Stimulated activated CD8-positive, alpha-beta memory T cell treated with anti-CD3 and anti-CD28 coated beads, Interleukin-7, amount 100 ng/mL, for 48 hours (primary cell): ENCODE results near the gene TAF5L.
"Not testable (repeated sequence)": the region's sequence is repeated elsewhere in the genome, so short reads cannot be mapped to it uniquely, and the experiment has no call there.

ENCODE experiments used
- DNase-seq, 2 donors: peaks; one replicate each; pipeline ENCODE4 v3.0.0-alpha.2; 2020; ENCODE audit warnings: low read depth in 1 of 2; ENCODE audit errors: extremely low read depth in 1 of 2

The TAF5L gene

DNA sequence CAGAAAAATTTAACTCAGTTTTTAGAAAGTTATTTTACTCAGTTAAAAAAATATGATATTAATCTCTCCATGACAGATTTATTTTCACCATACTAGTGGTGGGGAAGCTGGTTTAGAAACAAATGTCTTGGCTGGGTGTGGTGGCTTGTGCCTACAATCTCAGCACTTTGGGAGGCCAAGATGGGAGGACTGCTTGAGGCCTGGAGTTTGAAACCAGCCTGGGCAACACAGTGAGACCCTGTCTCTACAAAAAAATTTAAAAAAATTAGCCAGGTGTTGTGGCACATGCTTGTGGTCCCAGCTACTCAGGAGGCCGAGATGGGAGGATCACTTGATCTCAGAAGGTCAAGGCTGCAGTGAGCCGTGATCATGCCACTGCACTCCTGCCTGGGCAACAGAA lies 17.3 kb downstream of the TAF5L start:
- no peak for DNase-seq

DNA sequence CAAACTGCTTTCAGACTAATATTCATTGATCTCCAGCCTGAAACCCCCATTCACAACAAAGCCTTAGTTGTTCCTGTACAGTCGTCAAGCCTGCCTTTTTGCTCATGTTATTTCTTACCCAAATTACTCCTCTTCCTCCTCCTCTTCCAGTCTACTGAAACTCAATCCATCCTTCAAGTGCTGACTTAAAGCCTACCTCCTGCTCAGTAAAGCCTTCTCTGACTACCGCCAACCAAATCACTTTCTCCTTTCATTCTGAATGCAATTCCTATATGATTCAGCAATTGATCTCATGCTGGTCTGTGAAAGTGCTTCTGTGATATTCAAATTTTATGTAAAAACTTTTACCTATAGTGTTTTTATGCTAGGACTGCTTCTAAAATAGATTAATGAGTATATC lies 18.6 kb downstream of the TAF5L start:
- no peak for DNase-seq

DNA sequence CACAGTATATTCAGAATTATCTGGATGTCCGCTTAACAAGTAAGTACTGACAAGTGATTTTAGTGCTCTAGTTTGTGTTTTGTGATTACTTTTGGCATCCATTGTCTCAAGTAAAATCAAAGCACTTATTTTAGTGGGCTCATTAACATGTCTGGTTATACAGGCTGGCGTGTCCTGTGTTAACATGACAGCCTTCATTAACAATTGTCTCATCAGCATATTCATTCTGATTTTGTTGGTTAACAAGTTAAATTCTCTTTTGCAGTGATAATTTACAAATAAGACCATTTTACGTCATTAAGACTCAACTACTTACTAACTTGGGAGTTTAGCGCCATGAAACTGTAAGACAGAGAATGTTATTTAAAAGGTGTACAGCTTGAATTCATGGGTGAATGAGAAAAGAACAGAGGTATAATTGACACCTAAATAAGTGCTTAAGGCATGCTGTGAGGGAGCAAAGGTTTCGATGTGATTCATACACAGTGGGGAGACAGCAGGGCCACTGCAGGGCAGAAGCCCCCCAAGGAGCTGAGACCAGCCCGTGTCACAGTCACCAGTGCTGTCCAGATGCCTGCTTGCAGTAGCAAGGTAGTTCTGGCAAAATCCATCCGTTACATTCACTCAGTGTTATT lies 22.4 kb downstream of the TAF5L start:
- no peak for DNase-seq

DNA sequence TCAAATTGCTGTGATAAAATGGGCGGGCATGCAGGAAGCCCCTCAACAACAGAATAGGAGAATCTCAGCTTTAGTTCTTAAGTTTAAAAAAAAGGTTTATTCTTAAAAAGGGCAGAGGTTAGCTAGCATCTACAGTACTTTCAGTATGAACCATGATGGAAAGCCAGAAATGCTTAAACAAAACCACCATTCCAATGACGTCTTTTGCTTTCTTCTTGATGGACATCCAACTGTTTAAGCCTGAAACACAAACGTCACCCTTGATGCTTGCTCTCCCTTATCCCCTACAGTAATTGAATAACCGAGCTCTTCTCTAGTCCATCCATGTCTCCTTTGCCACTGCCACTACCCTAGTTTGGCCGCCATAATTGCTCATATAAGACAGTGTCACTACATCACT lies 25.7 kb downstream of the TAF5L start:
- no peak for DNase-seq

DNA sequence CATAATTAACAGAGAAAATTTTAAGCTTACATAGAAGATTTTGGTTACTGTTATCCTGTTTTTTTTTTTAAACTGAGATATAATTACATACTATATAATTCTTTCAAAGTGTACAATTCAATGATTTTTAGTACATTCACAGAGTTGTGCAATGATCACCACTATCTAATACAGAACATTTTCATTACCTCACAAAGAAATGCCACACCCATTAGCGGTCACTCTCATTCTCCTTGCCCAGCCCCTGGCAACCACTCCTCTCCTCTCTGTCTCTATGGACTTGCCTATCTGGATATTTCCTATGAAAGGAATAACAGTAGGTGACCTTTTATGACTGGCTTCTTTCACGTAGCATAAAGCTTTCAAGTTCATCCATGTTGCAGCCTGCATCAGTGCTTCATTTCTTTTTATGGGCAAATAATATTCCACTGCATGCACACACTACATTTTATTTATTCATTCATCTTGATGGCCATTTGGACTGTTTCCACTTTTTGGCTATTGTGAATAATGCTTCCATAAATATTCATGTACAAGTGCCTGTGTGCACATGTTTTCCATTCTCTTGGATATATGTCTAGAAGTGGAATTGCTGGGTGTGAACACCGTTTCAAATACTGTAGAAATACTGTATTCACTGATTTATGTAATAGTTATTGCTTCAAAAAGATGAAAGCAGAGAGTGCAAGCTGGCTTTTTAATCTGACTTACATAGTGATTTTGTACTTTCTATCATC lies 26.5 kb downstream of the TAF5L start:
- no peak for DNase-seq

DNA sequence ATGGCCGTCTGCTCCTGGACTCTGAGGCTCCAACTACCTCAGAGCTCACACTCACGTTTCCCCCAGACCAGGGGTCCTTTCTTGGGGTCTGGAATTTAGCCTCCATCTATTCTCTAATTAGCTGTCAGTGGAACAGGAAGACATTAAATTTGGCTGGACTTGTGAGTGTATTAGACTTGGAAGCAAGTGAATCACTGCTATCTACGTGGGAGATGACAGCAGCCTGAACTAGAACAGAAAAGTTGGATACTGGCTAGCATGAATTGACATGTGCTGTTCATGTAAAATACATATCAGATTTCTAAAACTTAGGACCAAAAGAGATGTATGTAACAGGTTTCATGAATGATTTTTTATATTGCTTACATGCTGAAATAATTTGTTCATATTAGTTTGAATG lies 28.0 kb downstream of the TAF5L start:
- no peak for DNase-seq

DNA sequence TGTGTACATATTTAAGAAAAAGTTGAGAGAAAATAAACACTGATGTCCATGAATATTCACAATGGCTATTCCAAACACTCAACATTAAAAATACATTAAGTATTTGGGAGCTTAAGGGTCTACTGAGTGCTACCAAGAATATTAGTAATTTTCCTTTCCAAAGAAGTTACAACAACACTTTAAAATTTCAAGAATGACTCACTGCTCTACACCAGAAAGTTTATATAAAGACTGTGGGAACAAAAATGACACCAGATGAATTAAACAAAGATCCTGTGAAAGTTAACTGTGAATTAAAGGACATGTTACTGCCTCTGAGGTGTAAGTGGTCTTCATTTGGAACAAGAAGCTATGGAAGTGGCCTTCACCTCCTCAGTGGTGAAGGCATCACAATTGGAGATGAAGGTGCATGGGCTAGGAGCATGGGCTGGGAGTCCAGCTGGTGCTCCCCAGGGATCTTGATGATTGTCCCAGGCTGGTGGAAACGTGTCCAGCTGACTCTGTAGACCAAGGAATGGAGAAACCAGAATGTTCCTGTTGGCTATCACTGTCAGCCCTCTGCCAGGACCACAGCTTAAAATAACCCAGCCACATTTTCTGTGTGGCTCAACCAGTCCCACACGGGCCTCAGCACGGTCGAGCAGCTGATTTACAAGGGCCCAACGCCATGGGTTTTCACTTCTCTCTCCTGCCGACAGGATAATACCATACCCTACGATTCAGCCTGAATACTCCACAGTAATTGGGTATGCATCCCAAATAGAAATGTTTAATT lies 28.8 kb downstream of the TAF5L start:
- DNase-seq, result no peak

DNA sequence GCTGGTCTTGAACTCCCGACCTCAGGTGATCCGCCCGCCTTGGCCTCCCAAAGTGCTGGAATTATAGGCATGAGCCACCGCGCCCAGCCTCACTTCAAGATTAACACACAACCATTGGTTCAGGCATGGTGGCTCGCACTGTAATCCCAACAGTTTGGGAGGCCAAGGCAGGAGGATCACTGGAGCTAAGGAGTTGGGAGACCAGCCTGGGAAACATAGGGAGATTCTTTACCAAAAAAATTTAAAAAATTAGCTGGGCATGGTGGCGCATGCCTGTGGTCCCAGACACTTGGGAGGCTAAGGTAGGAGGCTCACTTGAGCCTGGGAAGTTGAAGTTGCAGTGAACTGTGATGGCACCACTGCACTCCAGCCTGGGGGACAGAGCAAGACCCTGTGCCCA lies 30.0 kb downstream of the TAF5L start:
- DNase-seq, result not testable (repeated sequence)

DNA sequence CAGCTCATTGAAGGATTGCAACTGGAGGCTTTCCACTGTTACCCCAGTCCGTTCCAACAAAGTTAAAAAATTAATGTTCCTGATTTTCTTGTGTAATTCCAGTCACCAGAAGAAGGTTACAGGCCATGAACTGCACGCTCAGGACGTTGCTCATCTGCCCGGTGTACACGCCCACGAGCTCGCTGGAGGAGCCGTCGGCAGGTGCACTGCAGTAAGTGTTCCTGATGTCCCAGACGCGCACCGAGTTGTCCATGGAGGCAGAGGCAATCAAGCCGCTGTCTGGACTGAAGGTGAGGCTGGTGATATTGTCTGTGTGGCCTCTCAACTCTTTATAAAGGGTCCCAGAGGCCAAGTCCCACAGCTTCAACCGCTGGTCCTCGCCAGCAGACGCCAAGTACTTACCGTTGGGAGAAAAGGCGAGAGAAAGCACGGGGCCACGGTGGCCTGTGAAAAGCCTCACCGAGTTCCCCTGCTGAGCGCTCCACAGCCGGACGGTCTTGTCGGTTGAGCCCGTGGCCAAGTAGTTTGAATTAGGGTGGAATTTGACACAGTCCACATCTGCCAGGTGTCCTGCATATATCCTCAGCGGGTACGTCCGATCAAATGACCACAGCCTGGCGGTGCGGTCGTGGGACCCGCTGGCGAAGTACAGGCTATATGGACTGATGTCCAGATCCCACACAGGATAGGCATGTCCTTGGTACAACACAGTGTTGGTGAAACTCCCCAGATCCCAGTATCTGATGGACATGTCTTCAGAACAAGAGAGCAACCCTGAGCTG lies 31.5 kb downstream of the TAF5L start:
- no peak for DNase-seq

DNA sequence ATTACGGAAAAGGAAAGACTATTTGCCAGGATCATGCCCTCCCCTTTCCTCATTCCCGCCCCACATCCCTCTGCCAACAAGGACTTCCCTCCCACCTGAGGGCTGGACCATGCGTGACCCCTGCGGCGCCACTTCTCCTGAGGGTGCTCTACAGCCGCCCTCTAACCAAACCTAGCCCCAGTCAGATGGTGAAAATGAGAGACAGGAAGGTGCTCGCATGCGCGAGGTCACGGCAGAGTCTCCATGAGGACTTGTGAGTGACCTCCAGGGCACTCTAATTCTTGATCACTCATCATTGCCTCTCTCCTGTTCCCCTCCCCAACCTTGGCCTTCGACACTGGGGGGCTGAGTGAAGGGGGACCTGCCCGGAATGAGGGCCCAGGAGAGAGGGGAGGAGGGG lies 32.1 kb downstream of the TAF5L start:
- DNase-seq, result no peak

DNA sequence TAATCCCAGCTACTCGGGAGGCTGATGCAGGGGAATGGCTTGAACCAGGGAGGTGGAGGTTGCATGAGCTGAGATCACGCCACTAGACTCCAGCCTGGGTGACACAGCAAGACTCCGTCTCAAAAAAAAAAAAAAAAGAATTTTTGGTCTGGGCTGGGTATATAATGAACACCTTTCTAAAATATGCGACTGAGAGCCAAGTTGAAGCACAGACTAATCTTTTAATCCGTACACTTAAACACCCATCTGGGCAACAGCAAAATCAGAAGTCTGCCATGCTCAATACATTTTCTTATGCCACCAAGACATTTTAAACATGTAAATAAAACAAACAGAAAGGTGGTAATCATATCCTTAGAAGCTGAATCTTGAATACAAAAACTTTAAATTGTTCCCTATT lies 35.8 kb downstream of the TAF5L start:
- DNase-seq, result no peak

DNA sequence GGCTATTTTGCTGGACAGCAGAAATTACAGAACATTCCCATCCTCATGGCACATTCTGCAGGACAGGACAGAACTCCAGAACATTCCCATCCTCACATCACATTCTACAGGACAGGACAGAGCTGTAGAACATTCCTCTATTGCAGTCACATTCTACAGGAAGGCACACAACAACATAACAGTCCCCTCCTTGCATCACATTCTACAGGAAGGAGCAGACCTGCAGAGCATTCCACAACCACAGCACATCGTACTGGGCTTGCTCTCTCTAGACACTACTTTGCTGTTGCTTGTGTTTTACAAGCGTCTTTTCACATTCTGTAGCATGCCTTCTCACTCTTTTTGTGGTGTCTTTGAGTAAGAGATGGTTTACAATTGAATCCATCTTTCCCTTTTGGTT lies 40.6 kb downstream of the TAF5L start:
- DNase-seq, result no peak

DNA sequence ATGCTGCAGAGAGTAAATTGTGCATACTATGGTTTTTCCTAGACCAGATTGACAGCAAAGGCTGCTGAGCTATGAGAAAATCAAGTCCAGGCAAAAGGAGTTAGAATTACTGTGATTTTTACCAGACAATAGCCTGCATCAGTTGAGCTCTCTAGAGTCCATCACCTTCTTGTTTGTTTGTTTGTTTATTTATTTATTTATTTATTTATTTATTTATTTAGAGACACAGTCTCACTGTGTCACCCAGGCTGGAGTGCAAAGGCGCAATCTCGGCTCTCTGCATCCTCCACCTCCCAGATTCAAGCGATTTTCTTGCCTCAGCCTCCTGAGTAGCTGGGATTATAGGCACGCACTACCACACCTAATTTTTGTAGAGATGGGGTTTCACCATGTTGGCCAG lies 43.2 kb downstream of the TAF5L start:
- no peak for DNase-seq

DNA sequence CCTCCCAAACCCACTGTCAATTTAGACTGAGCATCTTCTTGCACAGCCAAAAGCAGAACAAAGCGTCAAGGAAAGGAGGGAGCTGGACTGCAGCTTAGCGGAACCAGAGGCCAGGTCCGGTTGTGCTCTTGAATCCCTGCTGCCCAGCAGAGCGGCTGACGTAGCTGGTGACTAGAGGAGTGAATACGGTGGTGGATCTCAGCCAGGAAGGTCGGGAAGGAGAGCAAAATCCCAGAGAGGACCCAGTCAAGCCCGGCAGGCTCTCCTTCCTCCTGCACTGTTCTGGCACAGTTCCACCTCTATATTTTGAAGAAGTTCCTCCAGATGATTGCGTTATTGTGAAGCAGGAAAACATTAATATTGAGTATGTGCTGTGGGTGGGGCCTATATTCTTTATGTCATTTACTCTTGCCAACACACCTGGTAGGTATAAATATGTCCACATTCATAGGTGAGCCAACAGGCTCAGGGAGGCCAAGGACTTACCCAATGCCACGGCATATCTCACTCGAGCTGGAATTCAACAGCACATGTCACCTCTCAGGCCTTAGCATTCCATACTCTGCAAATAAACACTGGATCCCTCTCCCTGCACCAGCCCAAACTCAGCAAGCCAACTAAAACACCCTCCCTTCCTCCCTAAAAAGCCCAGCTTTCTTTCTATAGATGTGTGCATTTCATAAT lies 43.8 kb downstream of the TAF5L start:
- DNase-seq, result no peak

DNA sequence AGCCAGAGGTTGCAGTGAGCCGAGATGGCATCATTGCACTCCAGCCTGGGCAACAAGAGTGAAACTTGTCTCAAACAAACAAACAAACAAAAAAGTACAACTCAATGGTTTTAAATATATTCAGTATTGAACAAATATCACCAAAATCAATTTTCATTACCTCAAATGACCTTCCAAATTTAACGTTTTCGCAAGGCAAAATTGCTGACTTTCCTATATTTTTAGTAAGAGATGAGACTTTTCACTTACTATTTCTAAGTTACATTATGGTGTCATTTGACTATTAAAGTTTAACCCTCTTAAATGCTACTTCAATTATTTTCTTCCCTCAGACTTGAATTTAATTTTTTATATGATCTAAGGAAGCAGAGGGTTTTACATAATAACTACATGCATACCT lies 44.4 kb downstream of the TAF5L start:
- DNase-seq, result no peak

DNA sequence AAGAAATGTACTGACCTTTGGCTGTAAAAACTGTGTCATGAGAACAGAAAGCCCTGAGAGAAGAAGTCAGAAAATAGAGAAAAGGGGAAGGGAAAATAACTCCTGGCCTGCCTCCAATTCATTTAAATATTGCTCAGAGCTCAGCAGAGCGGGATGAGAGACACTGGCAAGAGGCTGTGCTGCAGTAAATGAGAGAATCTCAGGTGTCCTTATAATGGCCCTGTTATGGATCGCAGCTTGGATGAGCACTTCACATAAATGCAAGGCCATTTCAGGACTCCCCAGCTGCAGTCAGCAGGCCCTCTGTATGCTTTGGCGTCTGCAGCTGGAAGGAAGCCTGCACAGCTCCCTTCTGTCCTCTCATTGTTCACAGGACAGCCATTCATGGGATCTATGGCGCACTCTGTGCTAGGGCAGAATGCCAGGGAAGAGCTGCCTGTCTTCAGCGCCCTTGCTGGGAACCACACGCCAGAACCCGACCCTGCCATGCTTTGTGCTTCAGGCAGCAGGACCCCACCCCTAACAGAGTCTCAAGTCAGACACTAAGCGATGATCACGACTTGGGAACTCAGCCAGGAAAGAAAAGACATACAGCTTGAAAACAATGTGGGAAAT lies 46.8 kb downstream of the TAF5L start:
- DNase-seq, result no peak

DNA sequence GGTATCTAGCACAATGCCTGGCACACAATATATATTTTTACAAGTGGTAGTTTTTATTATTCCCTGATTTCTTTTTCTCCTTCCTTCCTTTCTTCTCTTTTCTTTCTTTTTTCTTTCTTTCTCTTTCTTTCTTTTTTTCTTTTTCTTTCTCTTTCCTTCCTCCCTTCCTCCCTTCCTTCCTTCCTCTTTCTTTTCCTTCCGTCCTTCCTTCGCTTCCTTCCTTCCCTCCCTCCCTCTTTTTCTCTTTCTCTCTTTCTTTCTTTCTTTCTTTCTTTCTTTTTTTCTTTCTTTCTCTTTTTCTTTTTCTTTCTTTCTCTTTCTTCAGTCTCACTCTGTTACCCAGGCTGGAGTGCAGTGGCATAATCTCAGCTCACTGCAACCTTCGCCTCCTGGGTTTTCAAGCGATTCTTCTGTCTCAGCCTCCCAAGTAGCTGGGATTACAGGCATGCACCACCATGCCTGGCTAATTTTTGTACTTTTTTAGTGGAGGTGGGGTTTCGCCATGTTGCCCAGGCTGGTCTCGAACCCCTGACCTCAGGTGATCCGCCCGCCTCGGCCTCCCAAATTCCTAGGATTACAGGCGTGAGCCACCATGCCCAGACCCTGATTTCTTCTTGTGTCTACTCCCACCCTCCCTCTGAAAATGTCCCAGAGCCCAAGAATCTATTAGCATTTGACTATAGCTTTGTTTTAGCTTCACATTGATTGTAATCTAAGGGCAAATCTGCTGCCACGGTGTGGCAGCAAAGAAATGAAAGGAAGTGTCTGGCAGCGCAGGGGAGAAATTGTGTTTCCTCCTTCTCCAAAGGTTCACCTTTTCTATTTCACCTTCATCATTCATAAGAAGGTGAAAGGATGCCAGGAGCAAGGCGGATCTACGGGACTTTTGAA lies 47.5 kb downstream of the TAF5L start:
- DNase-seq, result no peak

DNA sequence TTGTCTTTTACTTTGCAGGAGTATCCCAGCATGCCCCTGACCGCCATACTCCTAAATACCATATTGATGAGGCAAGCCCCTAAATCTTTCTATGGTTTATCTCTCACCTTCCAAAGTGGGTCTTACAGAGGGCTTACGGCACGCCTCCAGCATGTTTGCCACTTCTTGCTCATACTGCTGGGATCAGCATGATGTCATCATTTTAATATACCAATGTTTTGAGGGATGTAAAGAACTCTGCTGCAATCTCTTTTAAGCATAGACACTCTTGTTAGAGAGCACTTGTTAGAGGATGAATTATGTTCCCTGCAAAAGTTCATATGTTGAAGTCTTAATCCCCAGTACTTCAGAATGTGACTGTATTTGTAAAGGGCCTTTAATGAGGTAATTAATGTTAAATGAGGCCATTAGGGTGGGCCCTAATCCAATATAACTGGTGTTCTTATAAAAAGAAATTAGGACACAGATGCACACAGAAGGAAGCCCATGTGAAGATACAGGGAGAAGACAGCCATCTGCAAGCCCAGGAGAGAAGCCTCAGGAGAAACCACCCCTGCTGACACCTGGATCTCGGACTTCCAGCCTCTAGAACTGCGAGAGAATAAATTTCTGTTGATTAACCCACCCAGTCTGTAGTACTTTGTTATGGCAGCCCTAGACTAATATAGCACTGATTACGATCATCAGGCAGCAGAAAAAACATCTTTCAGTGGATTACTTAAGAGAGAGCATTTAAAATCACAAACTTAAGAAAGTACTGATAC lies 51.1 kb downstream of the TAF5L start:
- no peak for DNase-seq

DNA sequence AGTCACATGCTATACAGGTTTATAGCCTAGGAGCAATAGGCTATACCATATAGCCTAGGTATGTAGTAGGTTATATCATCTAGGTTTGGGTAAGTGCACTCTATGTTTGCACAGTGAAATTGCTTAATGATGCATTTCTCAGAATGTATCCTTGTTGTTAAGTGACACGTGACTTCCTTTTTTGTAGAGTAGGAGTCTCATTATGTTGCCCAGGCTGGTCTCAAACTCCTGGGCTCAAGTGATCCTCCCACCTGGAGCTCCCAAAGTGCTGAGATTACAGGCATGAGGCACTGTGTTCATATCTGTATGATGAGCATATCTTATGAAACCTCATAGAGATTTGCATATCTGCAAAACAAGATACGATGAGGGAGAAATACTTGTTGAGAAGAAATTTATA lies 53.6 kb downstream of the TAF5L start:
- no peak for DNase-seq
